Myometrial cell (primary cell): Measurements from ENCODE around the gene TMCC3. TPM values are rescaled to one million over a fixed set of nuclear protein-coding genes. Genes with fewer than 3 reads are reported as not detected.

Source experiments
- total RNA-seq: library from RNA; depleted of rRNA; stranded (reverse); fragments of >200 nt; gene quantifications from 2 replicates; pipeline ENCODE4 v1.2.3, GENCODE V29; 2015

Gene TMCC3, protein sequence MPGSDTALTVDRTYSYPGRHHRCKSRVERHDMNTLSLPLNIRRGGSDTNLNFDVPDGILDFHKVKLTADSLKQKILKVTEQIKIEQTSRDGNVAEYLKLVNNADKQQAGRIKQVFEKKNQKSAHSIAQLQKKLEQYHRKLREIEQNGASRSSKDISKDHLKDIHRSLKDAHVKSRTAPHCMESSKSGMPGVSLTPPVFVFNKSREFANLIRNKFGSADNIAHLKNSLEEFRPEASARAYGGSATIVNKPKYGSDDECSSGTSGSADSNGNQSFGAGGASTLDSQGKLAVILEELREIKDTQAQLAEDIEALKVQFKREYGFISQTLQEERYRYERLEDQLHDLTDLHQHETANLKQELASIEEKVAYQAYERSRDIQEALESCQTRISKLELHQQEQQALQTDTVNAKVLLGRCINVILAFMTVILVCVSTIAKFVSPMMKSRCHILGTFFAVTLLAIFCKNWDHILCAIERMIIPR
- 0.86 and 2.3 TPM in 2 replicates for total RNA-seq

GRCh38 chr12:94650143-94651056 is at the start of gene TMCC3:
Gene TMCC3, minus strand, starts transcription at chr12:94650557. Its CDS starts 127 bp downstream, at chr12:94650430.

Other genes starting within 250 kb of the TMCC3 start
- 6.3 and 12.8 TPM in 2 replicates for gene CEP83, start 190.7 kb downstream of the TMCC3 start, total RNA-seq